ENCODE measurements around the gene POU2F3.
A peak's percentile ranks its signal among the peaks of the same experiment; 100 is the strongest.

The POU2F3 gene

GRCh38 chr11:120210626-120211521, 29.1 kb upstream of the POU2F3 start, which contains the start of gene OAF:
Gene OAF (plus strand): TSS chr11:120211032. CDS start chr11:120211280, 248 bp downstream.
- peak; percentile 81 for DNase-seq (ENCODE audit: low spot score)

GRCh38 chr11:120211522-120212258, 28.2 kb upstream of the POU2F3 start:
- no peak for DNase-seq (ENCODE audit: low spot score)

- peak; percentile 38 for DNase-seq (ENCODE audit: low spot score)
Measured at GRCh38 chr11:120212259-120212878, 27.6 kb upstream of the POU2F3 start.

GRCh38 chr11:120212926-120213325, 27.0 kb upstream of the POU2F3 start:
- no peak for DNase-seq (ENCODE audit: low spot score)

- no peak for DNase-seq (ENCODE audit: low spot score)
Measured at GRCh38 chr11:120214581-120214980, 25.4 kb upstream of the POU2F3 start.

- DNase-seq (ENCODE audit: low spot score), result peak; percentile 66
Measured at GRCh38 chr11:120215634-120216033, 24.3 kb upstream of the POU2F3 start.

- no peak for DNase-seq (ENCODE audit: low spot score)
Measured at GRCh38 chr11:120216426-120217102, 23.4 kb upstream of the POU2F3 start.

GRCh38 chr11:120217526-120217925, 22.4 kb upstream of the POU2F3 start:
- no peak for DNase-seq (ENCODE audit: low spot score)

GRCh38 chr11:120217941-120218694, 21.8 kb upstream of the POU2F3 start:
- DNase-seq (ENCODE audit: low spot score), result peak; percentile 38

- no peak for DNase-seq (ENCODE audit: low spot score)
Measured at GRCh38 chr11:120218695-120219033, 21.3 kb upstream of the POU2F3 start.

- no peak for DNase-seq (ENCODE audit: low spot score)
Measured at GRCh38 chr11:120219232-120219937, 20.6 kb upstream of the POU2F3 start.

- DNase-seq (ENCODE audit: low spot score), result no peak
Measured at GRCh38 chr11:120219938-120220746, 19.8 kb upstream of the POU2F3 start.

GRCh38 chr11:120220747-120221037, 19.2 kb upstream of the POU2F3 start:
- peak; percentile 28 for DNase-seq (ENCODE audit: low spot score)

- no peak for DNase-seq (ENCODE audit: low spot score)
Measured at GRCh38 chr11:120221115-120221752, 18.7 kb upstream of the POU2F3 start.

- DNase-seq (ENCODE audit: low spot score), result no peak
Measured at GRCh38 chr11:120222916-120223315, 17.0 kb upstream of the POU2F3 start.

- DNase-seq (ENCODE audit: low spot score), result no peak
Measured at GRCh38 chr11:120223793-120224192, 16.1 kb upstream of the POU2F3 start.

GRCh38 chr11:120224361-120224760, 15.6 kb upstream of the POU2F3 start:
- no peak for DNase-seq (ENCODE audit: low spot score)

GRCh38 chr11:120224972-120225909, 14.7 kb upstream of the POU2F3 start:
- no peak for DNase-seq (ENCODE audit: low spot score)
